ENCODE measurements around the gene ARL4D. TPM values are rescaled to one million over a fixed set of nuclear protein-coding genes. Genes with fewer than 3 reads are reported as not detected.
"Not testable (repeated sequence)": the region's sequence is repeated elsewhere in the genome, so short reads cannot be mapped to it uniquely, and the experiment has no call there.

Gene ARL4D
- total RNA-seq, 2 donors from 2014 or later = 2.1 to 3.6 TPM

DNA sequence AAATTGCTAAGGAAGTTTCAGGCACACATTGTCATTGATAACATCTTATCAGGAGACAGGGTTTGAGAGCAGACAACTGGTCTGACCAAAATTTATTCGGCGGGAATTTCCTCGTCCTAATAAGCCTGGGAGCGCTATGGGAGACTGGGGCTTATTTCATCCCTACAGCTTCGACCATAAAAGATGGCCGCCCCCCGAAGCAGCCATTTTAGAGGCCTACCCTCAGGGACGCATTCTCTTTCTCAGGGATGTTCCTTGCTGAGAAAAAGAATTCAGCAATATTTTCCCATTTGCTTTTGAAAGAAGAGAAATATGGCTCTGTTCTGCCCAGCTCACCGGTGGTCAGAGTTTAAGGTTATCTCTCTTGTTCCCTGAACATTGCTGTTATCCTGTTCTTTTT is 32.9 kb upstream of the ARL4D start:
- not testable (repeated sequence) for DNase-seq (ENCODE audit: low spot score in 2 of 2)

DNA sequence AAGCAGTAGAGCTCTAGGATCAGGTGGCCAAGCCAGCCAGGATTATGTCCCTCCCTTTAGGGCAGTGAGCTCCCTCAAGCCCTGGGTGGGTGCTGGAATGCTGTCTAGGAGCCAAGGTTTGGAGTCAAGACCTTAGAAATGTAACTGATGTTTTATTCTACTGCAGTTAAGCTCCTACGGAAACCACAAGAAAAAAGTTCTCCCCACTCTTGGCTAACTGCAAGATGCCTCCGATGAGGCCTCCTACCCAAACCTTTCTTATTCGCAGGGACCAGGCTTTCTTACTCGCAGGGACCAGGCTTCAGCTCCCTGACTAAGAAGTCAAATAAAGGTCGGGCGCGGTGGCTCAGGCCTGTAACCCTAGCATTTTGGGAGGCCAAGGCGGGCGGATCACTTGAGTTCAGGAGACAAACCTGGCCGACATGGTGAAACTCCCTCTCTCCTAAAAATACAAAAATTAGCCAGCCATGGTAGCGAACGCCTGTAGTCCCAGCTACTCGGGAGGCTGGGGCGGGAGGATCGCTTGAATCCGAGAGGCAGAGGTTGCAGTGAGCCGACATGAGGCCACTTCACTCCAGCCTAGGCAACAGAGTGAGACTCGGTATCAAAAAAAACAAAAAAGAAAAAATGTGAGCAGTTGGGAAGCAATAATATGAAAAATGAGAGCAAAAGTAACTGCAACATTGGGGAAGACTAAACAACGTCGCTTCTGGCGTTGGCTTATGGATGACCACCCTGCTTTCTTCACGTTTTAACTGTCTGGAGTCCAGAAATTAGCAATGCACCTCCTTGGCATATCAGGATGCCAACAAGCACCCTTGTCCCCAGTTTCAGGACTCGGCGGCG is 31.7 kb upstream of the ARL4D start:
- H3K9me3 Mint-ChIP-seq = no peaks in the 10 kb centered on the region
- DNase-seq (ENCODE audit: low spot score in 2 of 2) (no peak), ATAC-seq (peak in 1 of 2 donors; percentile 12)
- peak overlapping the region; percentile 99 to 100 for H3K27ac Mint-ChIP-seq
- no peaks in the 10 kb centered on the region for H3K36me3 Mint-ChIP-seq

More for the DNA sequence above, 32.9 kb upstream of the ARL4D start:
- not testable (repeated sequence) for H3K9me3 Mint-ChIP-seq, ATAC-seq, H3K36me3 Mint-ChIP-seq
- peak overlapping the region in 1 of 2 donors; percentile 99 for H3K27ac Mint-ChIP-seq

DNA sequence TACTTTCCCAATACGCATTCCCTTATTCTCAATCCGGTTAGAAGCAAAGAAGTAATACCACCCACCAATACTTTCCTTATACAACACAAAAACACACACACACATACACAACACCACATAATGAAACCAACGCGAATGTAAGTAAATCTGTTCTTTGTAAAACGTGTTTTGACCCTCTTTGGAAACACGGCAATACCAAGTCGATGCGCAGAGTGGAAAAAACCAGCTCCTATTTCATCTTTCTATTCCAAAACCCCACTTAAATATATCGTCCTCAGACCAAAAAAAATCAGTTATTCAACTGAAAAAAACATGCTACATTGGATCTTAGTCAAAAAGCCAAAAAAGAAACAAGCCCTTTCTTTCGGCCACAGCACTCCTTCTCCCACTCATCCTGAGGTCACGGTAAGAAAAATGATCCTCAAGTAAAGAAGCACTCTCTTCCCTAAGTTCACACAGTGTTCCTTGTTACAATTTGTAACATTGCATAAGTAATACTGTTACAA is 31.0 kb upstream of the ARL4D start:
- H3K9me3 Mint-ChIP-seq = no peaks in the 10 kb centered on the region
- peak; percentile 51 to 69 for ATAC-seq
- DNase-seq (ENCODE audit: low spot score in 2 of 2) = peak in 1 of 2 donors; percentile 66

DNA sequence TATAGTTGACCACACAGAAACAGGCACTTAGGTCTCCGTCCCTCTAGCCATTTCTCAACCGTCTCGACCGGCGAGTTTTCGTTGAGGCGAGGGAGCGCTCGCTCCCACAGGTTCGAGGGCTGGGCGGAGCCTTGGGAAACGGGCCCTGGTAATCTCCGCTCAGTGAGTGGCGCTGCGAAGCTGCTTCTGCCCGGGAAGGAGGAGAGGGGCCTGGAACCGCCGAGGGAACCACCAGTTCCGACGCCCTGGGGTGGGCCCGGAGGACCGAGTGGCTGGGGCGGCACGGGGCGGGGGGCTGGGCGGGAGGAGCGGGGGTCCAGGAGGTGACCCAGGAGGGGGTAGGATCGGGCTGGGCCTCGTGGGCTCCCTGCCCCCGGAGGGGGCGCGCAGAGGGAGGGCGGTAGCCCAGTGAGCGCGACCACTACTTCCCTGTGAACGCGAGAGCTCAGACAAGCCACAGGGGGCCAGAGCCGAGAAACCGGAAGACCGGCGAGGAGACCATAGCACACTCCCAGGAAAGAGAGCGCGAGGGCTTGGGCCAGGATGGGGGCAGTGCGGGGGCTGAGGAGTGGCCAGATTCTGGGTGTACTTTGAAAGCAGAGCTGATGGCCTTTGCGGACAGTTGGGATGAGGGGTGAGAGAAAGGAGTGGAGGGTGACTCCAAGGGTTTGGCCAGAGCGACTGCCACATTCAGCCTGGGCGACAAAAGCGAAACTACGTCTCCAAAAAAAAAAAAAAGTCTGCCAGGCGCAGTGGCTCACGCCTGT is 29.9 kb upstream of the ARL4D start:
- Mint-ChIP-seq H3K9me3 (no peaks in the 10 kb centered on the region), H3K36me3 (no peaks in the 10 kb centered on the region), H3K27ac (peak overlapping the region; percentile 99 to 100)
- DNase-seq (ENCODE audit: low spot score in 2 of 2) (peak; percentile 69 to 82), ATAC-seq (peak; percentile 14 to 58)

More for the DNA sequence above, 31.0 kb upstream of the ARL4D start:
- no peaks in the 10 kb centered on the region for H3K36me3 Mint-ChIP-seq
- H3K27ac Mint-ChIP-seq = peak overlapping the region; percentile 99 to 100

DNA sequence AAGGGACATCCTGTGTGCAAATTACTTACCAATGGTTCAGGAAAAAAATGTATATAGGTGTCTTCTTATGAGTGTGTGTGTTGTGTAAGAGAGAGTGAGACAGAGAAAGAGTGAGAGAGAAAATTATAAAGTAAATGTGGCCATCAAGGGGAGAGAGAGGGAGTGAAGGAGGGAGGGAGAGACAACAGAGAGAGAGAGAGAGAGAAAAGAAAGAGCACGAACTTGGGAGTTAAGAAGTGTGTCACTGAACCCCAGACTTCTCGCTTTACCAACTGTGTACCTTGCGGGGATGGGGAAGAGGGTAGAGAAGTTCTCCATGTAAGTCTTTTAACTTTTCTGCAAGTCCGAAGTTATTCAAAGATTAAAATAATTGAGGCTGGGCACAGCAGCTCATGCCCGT is 28.8 kb upstream of the ARL4D start:
- DNase-seq (ENCODE audit: low spot score in 2 of 2) (no peak), ATAC-seq (no peak)

DNA sequence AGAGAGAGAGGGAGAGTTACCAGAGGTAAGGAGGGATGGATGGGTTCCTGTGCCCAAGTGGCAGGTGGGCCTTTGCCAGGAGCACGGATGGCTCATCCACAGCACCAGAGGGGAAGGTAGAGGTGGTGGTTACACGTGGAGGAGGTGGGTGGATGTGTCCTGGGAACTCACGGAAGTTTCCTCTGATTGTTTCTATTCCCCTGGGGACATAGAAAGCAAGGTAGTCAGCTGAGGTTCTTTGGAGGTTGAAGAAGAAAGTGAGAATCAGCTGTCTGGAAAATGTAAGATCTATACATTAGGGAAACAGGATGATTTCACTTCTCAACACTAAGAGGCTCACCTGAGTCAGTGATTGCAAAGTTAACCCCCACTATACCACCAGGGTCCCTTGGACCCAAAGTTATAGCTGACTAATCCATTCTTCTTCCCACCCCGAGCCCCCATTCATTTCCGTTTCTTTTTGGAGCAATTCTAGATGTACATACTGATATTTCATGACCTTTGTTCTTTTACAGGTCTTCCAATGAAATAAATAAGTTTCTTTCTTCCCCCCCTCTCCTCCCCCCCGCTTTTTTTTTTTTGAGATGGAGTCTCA is 27.5 kb upstream of the ARL4D start:
- no peaks in the 10 kb centered on the region for H3K36me3 Mint-ChIP-seq
- no peaks in the 10 kb centered on the region for H3K9me3 Mint-ChIP-seq
- DNase-seq (ENCODE audit: low spot score in 2 of 2) = no peak

More for the DNA sequence above, 28.8 kb upstream of the ARL4D start:
- H3K27ac Mint-ChIP-seq = peak overlapping the region; percentile 98 to 99
- H3K9me3 Mint-ChIP-seq = no peaks in the 10 kb centered on the region
- H3K36me3 Mint-ChIP-seq = no peaks in the 10 kb centered on the region

DNA sequence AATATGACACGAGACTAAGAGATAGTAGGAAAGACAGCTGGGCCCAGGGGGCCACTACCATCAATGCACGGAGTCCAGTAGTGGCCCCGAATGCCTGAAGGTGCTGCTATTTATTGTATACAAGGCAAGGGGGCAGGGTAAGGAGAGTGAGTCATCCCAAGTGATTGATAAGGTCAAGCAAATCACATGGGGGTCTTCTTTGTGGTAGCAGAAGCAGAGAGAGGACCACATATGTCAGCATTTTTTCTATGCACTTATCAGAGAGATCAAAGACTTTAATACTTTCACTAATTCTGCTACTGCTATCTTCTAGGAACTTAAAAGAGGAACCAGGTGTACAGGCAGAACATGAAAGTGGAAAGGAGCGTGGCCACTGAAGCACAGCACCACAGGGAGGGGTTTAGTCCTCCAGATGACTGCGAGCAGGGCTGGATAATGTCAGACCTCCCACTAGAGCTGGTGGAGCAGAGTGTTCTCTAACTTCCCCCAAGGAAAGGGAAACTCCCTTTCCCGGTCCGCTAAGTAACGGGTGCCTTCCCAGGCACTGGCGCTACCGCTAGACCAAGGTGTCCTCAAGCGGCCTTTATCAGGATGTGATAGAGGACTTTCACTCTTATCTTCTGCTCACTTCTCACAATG is 26.4 kb upstream of the ARL4D start:
- no peaks in the 10 kb centered on the region for H3K9me3 Mint-ChIP-seq
- ATAC-seq = no peak
- H3K36me3 Mint-ChIP-seq = no peaks in the 10 kb centered on the region
- DNase-seq (ENCODE audit: low spot score in 2 of 2) = no peak
- no peak overlapping the region for H3K27ac Mint-ChIP-seq

More for the DNA sequence above, 27.5 kb upstream of the ARL4D start:
- ATAC-seq = no peak
- peak overlapping the region in 1 of 2 donors; percentile 99 for H3K27ac Mint-ChIP-seq

DNA sequence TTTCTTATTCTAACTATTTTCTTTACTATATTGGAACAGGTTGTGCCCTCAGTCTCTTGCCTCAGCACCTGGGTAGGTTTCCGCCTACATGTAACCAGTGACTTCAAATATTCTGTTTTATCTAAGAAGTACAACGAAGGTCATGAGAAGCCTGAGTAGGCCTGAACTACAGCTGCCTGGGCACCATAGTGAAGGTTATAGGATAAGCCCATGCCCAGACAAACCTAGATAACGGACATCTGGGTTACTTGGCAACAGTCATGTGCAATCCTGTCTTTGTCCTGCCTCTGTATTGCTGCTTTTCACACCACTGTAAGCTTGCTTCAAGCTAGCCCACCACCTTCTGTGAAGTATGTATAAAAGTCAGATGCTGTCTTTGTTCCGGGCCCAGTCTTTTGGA is 25.4 kb upstream of the ARL4D start:
- ATAC-seq = no peak

DNA sequence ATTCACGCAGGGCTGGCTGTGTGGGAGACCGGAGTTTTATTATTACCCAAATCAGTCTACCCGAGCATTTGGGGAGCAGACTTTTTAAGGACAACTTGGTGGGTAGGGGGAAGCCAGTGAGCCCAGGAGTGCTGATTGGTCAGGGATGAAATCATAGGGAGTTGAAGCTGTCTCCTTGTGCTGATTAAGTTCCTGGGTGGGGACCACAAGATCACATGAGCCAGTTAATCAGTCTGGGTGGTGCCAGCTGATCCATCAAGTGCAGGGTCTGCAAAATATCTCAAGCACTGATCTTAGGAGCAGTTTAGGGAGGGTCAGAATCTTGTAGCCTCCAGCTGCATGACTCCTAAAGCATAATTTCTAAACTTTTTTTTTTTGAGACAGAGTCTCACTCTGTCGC is 22.9 kb upstream of the ARL4D start:
- H3K27ac Mint-ChIP-seq = peak overlapping the region in 1 of 2 donors; percentile 58
- H3K36me3 Mint-ChIP-seq = peaks cover 5 to 19% of the 10 kb centered on the region in 2 donors
- DNase-seq (ENCODE audit: low spot score in 2 of 2); ATAC-seq; H3K9me3 Mint-ChIP-seq: not testable (repeated sequence)

More for the DNA sequence above, 25.4 kb upstream of the ARL4D start:
- H3K36me3 Mint-ChIP-seq = peaks cover 0 to under 1% of the 10 kb centered on the region in 2 donors
- DNase-seq (ENCODE audit: low spot score in 2 of 2) = no peak
- H3K9me3 Mint-ChIP-seq = no peaks in the 10 kb centered on the region
- no peak overlapping the region for H3K27ac Mint-ChIP-seq

DNA sequence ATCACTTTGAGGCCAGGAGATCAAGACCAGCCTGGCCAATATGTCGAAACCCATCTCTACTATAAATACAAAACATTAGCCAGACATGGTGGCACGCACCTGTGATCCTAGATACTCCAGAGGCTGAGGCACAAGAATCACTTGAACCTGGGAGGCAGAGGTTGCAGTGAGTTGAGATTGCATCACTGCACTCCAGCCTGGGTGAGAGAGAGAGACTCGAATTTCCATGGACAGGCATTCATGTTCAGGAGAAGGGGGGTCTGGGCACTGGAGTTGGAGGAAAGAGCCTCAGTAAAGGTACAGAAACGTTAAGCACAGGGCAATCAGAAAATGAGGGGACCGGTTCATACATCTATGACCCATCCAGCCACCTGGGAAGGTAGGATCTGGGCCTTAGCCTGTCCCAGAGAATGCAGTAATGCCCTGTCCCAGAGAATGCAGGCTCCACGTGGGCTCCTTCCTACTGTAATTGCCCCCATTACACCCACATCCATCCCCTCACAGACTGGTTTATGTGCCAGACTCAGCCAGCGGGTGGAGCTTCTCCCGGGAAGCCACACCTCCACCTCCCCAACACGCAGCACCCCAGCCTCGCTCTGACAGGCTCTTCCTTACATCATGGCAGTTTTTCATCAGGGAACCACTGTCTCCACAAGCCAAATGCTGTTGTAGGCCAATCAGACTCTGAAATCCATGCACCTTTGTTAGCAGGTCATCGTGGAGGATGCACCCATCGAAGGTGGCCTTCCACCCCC is 21.6 kb upstream of the ARL4D start:
- peaks cover 0 to 9% of the 10 kb centered on the region in 2 donors for H3K9me3 Mint-ChIP-seq
- H3K36me3 Mint-ChIP-seq = peaks cover 5 to 21% of the 10 kb centered on the region in 2 donors
- peak overlapping the region in 1 of 2 donors; percentile 46 for H3K27ac Mint-ChIP-seq
- ATAC-seq (no peak), DNase-seq (ENCODE audit: low spot score in 2 of 2) (no peak)

DNA sequence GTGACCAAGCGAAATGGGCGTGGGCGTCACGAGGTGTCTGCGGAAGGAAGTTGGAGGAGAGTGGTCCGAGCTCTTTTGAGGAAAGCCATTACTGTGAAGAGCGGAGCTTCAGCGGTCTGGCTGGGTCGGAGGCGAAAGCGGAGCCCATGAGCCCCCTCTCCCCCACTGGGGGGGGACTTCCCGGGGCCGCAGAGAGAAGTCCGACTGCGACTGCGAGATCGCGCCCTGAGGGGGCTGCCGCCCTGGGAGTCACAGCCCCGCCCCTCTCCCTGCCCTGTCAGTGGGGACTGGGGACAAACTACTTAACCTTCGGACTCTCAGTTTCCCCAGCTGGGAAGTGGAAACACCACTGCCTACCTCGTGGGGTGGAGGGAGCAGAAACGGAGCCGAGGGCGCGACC is 20.0 kb upstream of the ARL4D start:
- H3K9me3 Mint-ChIP-seq = peaks cover 0 to 9% of the 10 kb centered on the region in 2 donors
- ATAC-seq (no peak), DNase-seq (ENCODE audit: low spot score in 2 of 2) (no peak)
- no peak overlapping the region for H3K27ac Mint-ChIP-seq
- H3K36me3 Mint-ChIP-seq = peaks cover 5 to 21% of the 10 kb centered on the region in 2 donors

DNA sequence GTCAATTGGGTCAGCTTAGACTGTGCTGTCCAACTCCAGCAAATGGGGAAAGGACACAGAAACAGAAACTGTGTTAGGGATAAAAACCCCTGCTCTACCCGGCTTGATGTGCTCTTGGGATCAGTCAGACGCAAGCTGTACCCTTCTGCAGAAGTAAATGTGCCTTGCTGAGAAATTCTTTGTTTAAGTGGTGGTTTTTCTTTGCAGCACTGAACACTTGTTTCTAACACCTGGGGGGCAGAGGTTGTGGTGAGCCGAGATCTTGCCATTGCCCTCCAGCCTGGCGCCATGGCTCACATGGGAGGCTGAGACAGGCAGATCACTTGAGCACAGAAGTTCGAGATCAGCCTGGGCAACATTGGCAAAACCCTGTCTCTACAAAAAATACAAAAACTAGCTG is 18.5 kb upstream of the ARL4D start:
- H3K9me3 Mint-ChIP-seq = peaks cover 0 to 9% of the 10 kb centered on the region in 2 donors
- no peak overlapping the region for H3K27ac Mint-ChIP-seq
- DNase-seq (ENCODE audit: low spot score in 2 of 2) (no peak), ATAC-seq (no peak)
- peaks cover 5 to 21% of the 10 kb centered on the region in 2 donors for H3K36me3 Mint-ChIP-seq

DNA sequence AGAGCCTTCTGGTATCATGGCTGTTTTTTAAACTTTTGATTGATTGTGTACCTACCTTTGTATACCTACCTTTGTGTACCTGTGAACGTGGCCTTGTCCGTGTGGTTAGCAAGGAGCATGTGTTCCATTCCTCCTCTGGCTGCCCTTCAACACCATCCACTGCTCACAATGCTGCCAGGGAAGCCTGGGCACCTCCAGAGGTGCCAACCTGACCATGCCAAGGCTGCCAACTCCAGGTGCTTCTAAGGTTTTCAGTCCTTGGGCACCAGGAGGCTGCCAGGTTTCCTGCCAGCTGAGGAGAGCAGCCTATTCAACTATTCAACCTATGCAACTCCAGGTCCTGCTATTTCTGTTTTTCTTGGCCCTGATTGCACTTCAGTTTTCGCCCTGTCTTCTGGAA is 17.6 kb upstream of the ARL4D start:
- H3K36me3 Mint-ChIP-seq = peaks cover 5 to 21% of the 10 kb centered on the region in 2 donors
- H3K27ac Mint-ChIP-seq = no peak overlapping the region
- DNase-seq (ENCODE audit: low spot score in 2 of 2) (no peak), ATAC-seq (no peak)
- peaks cover 0 to 9% of the 10 kb centered on the region in 2 donors for H3K9me3 Mint-ChIP-seq

DNA sequence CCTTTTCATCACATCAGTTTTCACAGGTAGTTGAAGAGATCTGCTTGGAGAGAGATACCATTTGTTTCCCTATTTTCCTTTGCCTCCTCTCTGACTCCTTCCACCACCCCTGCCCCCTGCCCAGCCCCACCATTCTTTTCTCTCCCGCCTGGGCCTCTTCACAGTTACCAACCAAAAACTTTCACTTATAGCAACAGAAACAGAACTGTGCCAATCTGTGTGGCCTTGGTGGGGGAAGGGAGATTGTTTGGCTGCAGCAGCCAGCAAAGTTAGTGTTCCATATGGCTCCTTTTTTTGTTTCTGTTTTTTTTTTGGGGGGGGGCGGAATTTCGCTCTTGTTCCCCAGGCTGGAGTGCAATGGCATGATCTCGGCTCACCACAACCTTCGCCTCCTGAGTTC is 17.2 kb upstream of the ARL4D start:
- peaks cover 0 to 9% of the 10 kb centered on the region in 2 donors for H3K9me3 Mint-ChIP-seq
- ATAC-seq (no peak), DNase-seq (ENCODE audit: low spot score in 2 of 2) (no peak)
- peaks cover 5 to 21% of the 10 kb centered on the region in 2 donors for H3K36me3 Mint-ChIP-seq
- no peak overlapping the region for H3K27ac Mint-ChIP-seq

DNA sequence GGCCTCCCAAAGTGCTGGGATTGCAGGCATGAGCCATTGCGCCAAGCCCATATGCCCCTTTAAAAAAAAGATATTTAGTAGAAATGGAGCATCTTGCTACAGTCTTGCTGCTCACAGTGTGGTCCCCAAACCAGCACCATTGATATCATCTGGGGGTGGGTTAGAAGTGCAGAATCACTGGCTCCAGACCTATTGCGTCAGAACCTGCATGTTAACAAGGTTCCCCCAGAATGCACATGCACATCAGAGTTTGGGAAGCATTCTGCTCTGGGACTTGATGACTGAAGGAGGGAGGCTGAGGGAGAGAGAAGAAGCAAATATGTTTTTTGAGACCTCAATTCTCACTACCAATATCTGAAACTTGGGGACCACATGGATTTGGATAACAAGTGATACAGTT is 16.0 kb upstream of the ARL4D start:
- Mint-ChIP-seq H3K36me3 (peaks cover 5 to 21% of the 10 kb centered on the region in 2 donors), H3K27ac (no peak overlapping the region), H3K9me3 (peaks cover 0 to 9% of the 10 kb centered on the region in 2 donors)
- no peak for ATAC-seq
- DNase-seq (ENCODE audit: low spot score in 2 of 2) = no peak

DNA sequence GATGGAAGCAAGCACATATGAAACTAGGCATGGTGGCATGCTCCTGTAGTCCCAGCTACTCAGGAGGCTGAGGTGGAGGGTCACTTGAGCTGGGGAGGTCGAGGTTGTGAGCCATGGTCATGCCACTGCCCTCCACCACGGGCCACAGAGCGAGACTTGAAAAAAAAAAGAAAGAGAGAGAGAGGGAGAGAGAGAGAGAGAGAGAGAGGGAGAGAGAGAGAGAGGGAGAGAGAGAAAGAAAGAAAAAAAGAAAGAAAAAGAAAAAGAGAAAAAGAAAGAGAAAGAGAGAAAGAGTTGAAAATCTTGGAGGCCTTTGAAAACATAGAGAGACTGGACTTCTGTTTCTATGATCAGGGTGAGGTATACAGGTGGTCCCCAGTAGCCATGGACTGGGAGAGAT is 15.4 kb upstream of the ARL4D start:
- DNase-seq (ENCODE audit: low spot score in 2 of 2) (no peak), ATAC-seq (no peak)
- no peak overlapping the region for H3K27ac Mint-ChIP-seq
- H3K9me3 Mint-ChIP-seq = peaks cover 0 to 9% of the 10 kb centered on the region in 2 donors
- H3K36me3 Mint-ChIP-seq = peaks cover 5 to 20% of the 10 kb centered on the region in 2 donors

Measured in activated naive CD4-positive, alpha-beta T cell treated with anti-CD3 and anti-CD28 coated beads, Interleukin-2, amount 50 U/mL, for 72 hours (primary cell).